Measurements from ENCODE around the gene KY. TPM values are rescaled to one million over a fixed set of nuclear protein-coding genes. Genes with fewer than 3 reads are reported as not detected.
"Not testable (repeated sequence)": the region's sequence is repeated elsewhere in the genome, so short reads cannot be mapped to it uniquely, and the experiment has no call there.

KY gene
- total RNA-seq, 1 experiment from 2014 or later: not detected

DNA sequence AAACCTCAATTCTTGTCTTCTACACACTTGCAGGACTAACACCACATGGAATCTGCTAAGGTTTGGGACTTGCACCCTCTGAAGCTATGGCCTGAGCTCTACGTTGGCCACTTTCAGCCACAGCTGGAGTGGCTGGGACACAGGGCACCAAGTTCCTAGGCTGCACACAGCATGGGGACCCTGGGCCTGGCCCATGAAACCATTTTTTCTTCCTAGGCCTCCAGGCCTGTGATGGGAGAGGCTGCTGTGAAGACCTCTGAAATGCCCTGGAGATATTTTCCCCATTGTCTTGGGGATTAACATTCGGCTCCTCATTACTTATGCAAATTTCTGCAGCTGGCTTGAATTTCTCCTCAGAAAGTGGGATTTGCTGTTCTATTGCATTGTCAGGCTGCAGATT lies 80.9 kb downstream of the KY start:
- not testable (repeated sequence) for DNase-seq (ENCODE audit: extremely low read depth, low read depth)

DNA sequence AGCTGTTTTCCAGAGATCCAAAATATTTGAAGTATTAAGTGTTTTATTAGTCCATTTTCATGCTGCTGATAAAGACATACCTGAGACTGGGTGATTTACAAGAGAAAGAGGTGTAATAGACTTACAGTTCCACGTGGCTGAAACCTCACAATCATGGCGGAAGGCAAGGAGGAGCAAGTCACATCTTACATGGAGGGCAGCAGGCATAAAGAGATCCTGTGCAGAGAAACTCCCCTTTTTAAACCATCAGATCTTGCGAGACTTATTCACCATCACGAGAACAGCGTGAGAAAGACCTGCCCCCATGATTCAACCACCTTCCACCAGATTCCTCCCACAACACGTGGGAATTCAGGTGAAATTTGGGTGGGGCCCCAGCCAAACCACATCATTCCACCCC lies 82.0 kb downstream of the KY start:
- DNase-seq (ENCODE audit: extremely low read depth, low read depth): no peak

DNA sequence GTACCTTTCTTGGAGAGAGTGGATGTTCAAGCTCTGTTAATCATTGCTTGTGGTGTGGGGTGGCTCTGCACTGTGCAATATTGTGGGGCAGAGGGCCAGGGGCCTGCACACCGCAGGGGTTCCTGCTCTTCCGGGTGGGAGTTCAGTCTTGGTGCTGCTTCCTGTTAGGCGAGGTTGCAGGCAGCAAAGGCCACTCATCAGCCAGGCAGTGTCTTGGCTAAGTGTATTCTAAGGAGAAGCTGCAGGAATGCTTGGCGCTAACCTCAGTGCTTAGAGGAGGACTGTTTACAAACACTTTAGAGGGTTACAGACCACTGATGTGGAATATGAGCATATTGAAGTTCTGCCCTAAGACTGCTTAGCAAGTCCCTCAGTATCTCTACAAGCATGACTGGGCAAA lies 83.2 kb downstream of the KY start:
- no peak for DNase-seq (ENCODE audit: extremely low read depth, low read depth)

DNA sequence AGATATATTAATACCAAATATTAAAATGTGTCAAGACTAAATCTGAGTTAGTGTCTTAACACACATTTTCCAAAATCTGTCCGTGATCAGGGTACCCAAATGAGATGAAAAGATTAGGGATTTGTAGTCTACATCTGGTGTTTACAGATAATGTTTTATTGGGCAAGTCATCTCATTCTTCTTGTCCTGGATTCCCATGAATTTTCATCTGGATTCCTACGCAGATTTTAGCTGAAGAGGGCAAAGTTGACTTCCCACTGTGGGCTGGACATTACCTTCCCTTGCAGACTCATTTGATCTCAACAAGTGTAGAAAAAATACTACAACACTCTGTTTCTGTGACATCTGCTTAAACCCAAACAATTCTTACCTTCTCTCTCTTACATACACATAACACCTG lies 85.8 kb downstream of the KY start:
- DNase-seq (ENCODE audit: extremely low read depth, low read depth): no peak

DNA sequence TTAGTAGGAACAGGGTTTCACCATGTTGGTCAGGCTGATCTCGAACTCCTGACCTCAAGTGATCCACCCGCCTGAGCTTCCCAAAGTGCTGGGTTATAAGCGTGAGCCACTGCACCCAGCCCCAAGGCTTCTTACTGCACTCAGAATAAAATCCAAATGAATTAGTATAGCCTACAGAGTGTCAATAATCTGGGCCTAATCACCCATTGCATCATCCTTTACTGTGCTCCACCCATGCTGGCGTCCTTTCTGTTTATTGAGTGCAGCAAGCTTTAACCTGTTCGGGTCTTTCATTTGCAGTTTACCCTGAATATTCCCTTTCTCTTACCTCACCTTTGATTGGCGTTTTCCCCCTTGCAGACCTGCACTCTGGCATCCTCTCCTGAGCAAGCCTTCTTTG lies 87.2 kb downstream of the KY start:
- DNase-seq (ENCODE audit: extremely low read depth, low read depth): no peak

DNA sequence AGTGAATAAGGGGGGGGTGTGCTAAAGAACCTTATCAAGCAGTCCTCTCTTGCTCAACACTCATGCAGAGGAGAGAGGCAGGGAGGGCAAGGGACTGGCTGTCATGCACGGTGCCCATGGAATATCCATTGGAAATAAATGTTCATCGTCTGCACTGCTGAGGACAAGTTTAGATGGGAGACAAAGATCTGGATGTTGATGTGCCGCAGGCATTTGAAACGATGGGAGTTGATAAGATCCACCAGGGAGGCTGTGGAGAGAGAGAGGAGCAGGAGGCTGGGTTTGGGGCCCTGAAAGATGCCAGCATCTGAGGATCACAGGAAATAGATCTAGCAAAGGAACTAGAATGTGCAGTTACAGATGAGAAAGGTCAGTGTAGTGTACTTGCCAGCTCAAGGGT lies 88.8 kb downstream of the KY start:
- DNase-seq (ENCODE audit: extremely low read depth, low read depth): no peak

DNA sequence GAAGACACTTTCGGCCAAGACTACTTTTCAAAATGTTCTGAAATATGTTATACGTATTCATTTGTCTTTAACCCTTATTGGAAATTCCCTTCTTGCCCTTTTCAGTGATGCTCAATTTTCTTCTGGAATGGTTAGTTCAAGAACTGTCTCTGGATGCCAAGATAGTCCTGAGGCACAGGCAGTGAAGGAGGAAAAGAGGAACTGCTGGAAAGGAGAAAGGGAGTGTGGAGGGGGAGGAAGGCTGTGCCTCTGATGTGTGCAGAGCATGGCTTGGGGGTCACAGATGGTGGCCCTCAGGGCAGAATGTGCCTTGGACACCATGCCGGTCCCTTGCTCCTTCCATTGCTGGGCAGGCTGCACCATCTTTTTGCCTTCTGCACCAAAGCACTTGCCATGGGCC lies 91.2 kb downstream of the KY start:
- no peak for DNase-seq (ENCODE audit: extremely low read depth, low read depth)

Other genes with a start within 250 kb of the KY start
- gene ANAPC13, start 165.0 kb downstream of the KY start, total RNA-seq (2014; rRNA removed; shearing (Covaris generic)): 67.6 and 69.1 TPM in 2 replicates
- 19.1 and 20.8 TPM in 2 replicates for gene CEP63, start 165.0 kb downstream of the KY start, total RNA-seq (2014; rRNA removed; shearing (Covaris generic))
- gene EPHB1, start 144.2 kb upstream of the KY start, total RNA-seq (2014; rRNA removed; shearing (Covaris generic)): 0.05 and 0.40 TPM in 2 replicates